ENCODE data around the gene NRM.

The NRM gene

DNA sequence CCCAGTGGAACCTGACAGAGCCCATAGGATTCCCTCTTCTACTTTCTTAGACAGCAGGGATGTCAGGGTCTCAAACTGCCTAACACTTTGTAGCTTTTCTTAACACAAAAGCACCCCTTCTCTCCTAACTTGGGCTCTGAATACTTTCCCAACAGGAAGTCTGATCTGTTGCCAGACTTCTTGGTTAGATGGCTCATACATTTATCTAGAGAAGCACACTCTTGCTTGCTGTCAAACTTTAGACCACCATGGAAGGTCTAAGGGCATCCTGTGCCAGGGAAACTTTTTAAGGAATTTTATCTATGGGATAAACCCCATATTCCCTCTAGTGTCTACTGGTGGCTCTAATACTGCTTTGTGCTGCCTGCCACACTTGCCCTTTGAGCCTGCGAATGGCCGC, 47.1 kb downstream of the NRM start:
- FAIRE-seq, result no peak
- DNase-seq (ENCODE audit: extremely low spot score, insufficient read length, low read depth), result no peak

DNA sequence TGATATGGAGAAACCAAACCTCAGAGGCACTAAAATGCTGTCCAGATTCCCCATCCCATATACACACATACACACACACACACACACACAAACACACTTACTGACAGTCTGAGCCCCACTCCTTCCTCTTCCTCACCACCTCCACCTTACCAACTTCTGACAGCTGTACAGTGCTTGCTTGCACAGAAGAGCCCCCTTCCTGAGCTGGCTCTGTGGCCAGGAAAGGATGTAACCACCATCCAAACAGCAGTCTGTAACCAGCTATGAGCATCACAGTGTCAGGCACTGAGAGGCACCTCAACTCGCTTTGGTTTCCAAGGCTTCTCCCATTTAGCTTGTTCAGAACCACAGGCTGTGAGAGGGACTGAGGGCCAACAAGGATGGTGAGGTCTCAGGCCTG, 49.7 kb downstream of the NRM start:
- FAIRE-seq, result no peak
- DNase-seq (ENCODE audit: extremely low spot score, insufficient read length, low read depth), result no peak

DNA sequence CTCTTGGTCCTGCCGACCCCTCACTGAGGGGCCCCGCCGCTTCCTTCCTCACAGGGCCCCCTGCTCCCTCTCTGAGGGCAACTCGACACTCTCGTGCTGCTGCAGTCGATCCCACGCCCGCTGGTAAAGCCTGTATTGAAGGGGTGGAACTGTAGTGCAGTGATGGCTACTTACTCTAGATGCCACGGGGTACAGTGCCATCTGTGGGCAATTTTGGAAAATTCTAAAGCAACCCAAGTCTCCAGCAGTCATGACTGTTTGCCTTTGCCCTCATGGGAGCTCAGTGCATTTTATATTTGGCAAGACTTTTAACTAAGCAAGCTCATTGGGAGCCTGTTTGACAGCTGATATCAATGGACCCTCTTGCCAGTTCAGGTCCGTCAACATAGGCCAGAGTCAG, 50.3 kb downstream of the NRM start:
- FAIRE-seq (no peak), DNase-seq (ENCODE audit: extremely low spot score, insufficient read length, low read depth) (no peak)
